Mesothelial cell of epicardium (in vitro differentiated cells): Measurements from ENCODE around the gene ARL16. TPM values are rescaled to one million over a fixed set of nuclear protein-coding genes. Genes with fewer than 3 reads are reported as not detected.

Experiments
- DNase-seq, 2 experiments: peaks; one replicate each; pipeline ENCODE4 v3.0.0; 2021; ENCODE audit warnings: low spot score in 2 of 2; ENCODE audit not compliant: unreplicated experiment in 2 of 2
- H3K27ac Mint-ChIP-seq: 2 replicates; pipeline ENCODE4 v1.8.0; 2021; ENCODE audit warnings: mixed read lengths
- H3K27me3 Mint-ChIP-seq: 2 replicates; pipeline ENCODE4 v1.8.0; 2021; ENCODE audit warnings: low read depth, mixed read lengths
- H3K36me3 Mint-ChIP-seq: 2 replicates; pipeline ENCODE4 v1.8.0; 2021; ENCODE audit warnings: mixed read lengths
- H3K4me1 Mint-ChIP-seq: 2 replicates; pipeline ENCODE4 v1.8.0; 2021; ENCODE audit warnings: mixed read lengths
- H3K4me3 Mint-ChIP-seq: 2 replicates; pipeline ENCODE4 v1.8.0; 2021; ENCODE audit warnings: mild to moderate bottlenecking, moderate library complexity, mixed read lengths
- H3K9me3 Mint-ChIP-seq: 2 replicates; pipeline ENCODE4 v1.8.0; 2021; ENCODE audit warnings: mixed read lengths
- CTCF ChIP-seq: fragments of 200-600 bp; sonication (generic); IDR thresholded peaks from one replicate; pipeline ENCODE4 v1.5.0; 2021; ENCODE audit warnings: antibody characterized with exemption; ENCODE audit not compliant: unreplicated experiment
- total RNA-seq: library from RNA; stranded (reverse); gene quantifications from 3 replicates; pipeline ENCODE4 v1.2.1, GENCODE V29; 2021

Gene ARL16
- total RNA-seq, 1 donor from 2014 or later: 42.8 TPM

- TF ChIP-seq CTCF: no peak
- no peaks in the 10 kb centered on the region for H3K9me3 Mint-ChIP-seq
- H3K36me3 Mint-ChIP-seq: peaks cover 2% of the 10 kb centered on the region
- H3K27ac Mint-ChIP-seq: no peak overlapping the region
- H3K4me3 Mint-ChIP-seq: no peak overlapping the region
- no peaks in the 10 kb centered on the region for H3K27me3 Mint-ChIP-seq
- peaks cover 7% of the 10 kb centered on the region for H3K4me1 Mint-ChIP-seq
- no peak for DNase-seq
These were observed 41.6 kb downstream of the ARL16 start for GRCh38 chr17:81641825-81642489.

- Mint-ChIP-seq H3K4me1 (peaks cover 17% of the 10 kb centered on the region), H3K27me3 (no peaks in the 10 kb centered on the region), H3K27ac (no peak overlapping the region), H3K36me3 (peaks cover 3% of the 10 kb centered on the region), H3K9me3 (no peaks in the 10 kb centered on the region), H3K4me3 (no peak overlapping the region)
- TF ChIP-seq CTCF: no peak
- DNase-seq: no peak
These were observed 43.6 kb downstream of the ARL16 start for GRCh38 chr17:81640011-81640410.

DNA sequence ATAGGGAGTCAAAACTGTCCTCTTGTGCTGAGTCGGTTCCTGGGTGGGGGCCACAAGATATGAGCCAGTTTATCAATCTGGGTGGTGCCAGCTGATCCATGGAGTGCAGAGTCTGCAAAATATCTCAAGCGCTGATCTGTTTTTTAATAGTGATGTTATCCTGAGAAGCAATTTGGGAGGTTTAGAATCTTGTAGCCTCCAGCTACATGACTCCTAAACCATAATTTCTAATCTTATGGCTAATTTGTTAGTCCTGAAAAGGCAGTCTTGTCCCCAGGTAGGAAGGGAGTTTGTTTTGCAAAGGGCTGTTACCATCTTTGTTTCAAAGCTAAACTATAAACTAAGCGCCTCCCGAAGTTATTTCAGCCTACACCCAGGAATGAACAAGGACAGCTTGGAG is 44.9 kb downstream of the ARL16 start:
- H3K4me3 Mint-ChIP-seq: peak overlapping the region; percentile 46
- H3K4me1 Mint-ChIP-seq: peaks cover 17% of the 10 kb centered on the region
- no peak for TF ChIP-seq CTCF
- no peak for DNase-seq
- H3K36me3 Mint-ChIP-seq: peaks cover 3% of the 10 kb centered on the region
- H3K9me3 Mint-ChIP-seq: no peaks in the 10 kb centered on the region
- H3K27me3 Mint-ChIP-seq: no peaks in the 10 kb centered on the region
- peak overlapping the region; percentile 60 for H3K27ac Mint-ChIP-seq

GRCh38 chr17:81636505-81637288 is 46.9 kb downstream of the ARL16 start, which contains the start of the genes NPLOC4 and TSPAN10:
TSS of gene NPLOC4 (minus strand) at chr17:81637112. CDS start at chr17:81636930, 182 bp downstream.
TSS of gene TSPAN10 (plus strand) at chr17:81637196. CDS start at chr17:81642413, 5,217 bp downstream.
- Mint-ChIP-seq H3K4me1 (peaks cover 17% of the 10 kb centered on the region), H3K36me3 (peaks cover 7% of the 10 kb centered on the region), H3K9me3 (no peaks in the 10 kb centered on the region), H3K27me3 (no peaks in the 10 kb centered on the region), H3K27ac (peak within 1 kb of the TSS; percentile 98), H3K4me3 (peak within 1 kb of the TSS; percentile 91)
- no peak for TF ChIP-seq CTCF
- peak; percentile 89 to 95 for DNase-seq

GRCh38 chr17:81635973-81636504 is 47.6 kb downstream of the ARL16 start:
- TF ChIP-seq CTCF: no peak
- peak overlapping the region; percentile 98 for H3K27ac Mint-ChIP-seq
- H3K27me3 Mint-ChIP-seq: no peaks in the 10 kb centered on the region
- no peak for DNase-seq
- H3K4me3 Mint-ChIP-seq: peak overlapping the region; percentile 91
- H3K4me1 Mint-ChIP-seq: peaks cover 17% of the 10 kb centered on the region
- no peaks in the 10 kb centered on the region for H3K9me3 Mint-ChIP-seq
- H3K36me3 Mint-ChIP-seq: peaks cover 6% of the 10 kb centered on the region
